NCI-H2227 (cell line): Measurements from ENCODE around the gene ZNF236.
"Not testable (repeated sequence)": the region's sequence is repeated elsewhere in the genome, so short reads cannot be mapped to it uniquely, and the experiment has no call there.

Experiments
- DNase-seq: peaks from one replicate; lab custom pipeline; 2025; ENCODE audit not compliant: unreplicated experiment; lab: John Stamatoyannopoulos, UW

ZNF236 gene

DNA sequence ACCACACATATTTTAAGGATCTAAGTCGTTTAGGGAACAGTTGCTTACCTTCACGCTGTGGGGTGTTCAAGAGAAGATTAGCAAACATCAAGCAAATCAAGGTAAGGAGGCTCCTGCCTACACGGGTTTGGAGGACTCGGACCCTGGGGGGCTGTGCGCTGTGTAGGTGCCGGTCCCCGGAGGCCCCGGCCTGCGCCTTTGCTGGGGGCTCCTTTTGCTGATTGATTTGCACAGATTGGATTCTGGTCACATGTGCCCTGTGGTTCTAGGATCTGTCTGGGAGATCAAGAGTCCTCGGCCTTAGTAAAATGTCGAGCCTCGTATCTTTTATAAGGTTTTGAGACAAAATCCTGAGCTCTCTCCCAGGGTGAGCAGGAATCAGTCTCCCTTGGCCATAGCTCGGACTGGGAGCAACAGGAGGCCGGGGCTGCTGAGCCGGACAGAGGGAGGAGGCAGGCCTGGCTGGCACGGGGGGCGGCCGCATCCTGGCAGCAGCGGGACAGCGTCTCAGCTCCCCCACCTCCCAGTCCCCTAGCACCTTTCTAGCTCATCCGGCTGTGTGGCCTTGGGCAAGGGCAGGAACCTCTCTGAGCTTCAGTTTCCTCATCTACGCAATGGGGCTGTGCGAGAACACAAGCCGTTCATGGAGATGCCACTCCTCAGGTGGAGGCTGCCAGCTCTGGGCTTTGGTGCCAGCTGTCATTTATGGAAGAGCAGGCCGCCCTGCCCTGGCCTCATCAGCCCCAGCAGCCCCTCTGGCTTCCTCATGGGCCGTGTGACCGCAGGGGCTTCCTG lies 163.0 kb downstream of the ZNF236 start:
- no peak for DNase-seq

GRCh38 chr18:76985951-76986236 lies 163.5 kb downstream of the ZNF236 start:
- DNase-seq, result no peak

- no peak for DNase-seq
Measured at GRCh38 chr18:76986406-76986805, 164.0 kb downstream of the ZNF236 start.

DNA sequence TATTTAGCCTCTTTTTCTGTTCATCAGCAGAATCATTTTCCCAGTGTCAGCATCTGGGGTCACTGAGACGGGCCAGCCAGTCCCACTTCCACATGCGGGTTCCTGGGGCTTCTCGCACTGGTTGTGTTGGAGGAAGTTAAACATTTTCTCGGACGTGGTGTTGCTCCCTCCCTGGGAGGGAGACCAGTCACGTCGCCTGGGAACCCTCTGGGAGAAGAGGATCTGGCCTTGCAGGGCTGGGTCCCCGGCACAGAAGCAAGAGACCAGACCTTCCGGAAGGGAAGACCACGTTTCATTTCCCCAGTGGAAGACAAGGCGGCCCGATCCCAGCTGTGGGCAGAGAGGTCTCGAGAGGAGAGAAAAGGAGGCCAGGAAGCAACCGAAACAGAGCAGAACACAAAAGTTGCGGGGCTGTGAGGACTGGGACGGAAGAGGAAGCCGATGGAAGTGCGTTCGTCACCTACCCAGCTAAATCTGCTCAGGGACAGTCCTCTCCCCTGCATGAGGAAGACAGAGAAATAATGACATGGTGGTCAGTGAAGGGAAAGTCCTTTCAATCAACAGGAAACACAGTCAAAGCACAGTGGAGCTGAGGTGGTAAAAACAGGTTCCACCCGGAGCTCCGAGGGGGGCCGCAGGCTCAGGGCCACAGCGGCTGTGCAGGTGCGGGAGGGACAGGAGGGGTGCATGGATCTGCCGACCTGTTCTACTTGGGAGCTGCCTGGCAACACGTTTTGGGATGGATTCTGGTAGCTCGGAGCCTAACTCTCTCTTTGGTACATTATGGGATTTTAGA lies 165.9 kb downstream of the ZNF236 start:
- DNase-seq, result no peak

- no peak for DNase-seq
Measured at GRCh38 chr18:76988827-76989646, 166.7 kb downstream of the ZNF236 start.

- no peak for DNase-seq
Measured at GRCh38 chr18:76989647-76990190, 167.4 kb downstream of the ZNF236 start.

- not testable (repeated sequence) for DNase-seq
Measured at GRCh38 chr18:76990343-76991020, 168.1 kb downstream of the ZNF236 start.

- DNase-seq, result no peak
Measured at GRCh38 chr18:76991021-76991688, 168.8 kb downstream of the ZNF236 start.

DNA sequence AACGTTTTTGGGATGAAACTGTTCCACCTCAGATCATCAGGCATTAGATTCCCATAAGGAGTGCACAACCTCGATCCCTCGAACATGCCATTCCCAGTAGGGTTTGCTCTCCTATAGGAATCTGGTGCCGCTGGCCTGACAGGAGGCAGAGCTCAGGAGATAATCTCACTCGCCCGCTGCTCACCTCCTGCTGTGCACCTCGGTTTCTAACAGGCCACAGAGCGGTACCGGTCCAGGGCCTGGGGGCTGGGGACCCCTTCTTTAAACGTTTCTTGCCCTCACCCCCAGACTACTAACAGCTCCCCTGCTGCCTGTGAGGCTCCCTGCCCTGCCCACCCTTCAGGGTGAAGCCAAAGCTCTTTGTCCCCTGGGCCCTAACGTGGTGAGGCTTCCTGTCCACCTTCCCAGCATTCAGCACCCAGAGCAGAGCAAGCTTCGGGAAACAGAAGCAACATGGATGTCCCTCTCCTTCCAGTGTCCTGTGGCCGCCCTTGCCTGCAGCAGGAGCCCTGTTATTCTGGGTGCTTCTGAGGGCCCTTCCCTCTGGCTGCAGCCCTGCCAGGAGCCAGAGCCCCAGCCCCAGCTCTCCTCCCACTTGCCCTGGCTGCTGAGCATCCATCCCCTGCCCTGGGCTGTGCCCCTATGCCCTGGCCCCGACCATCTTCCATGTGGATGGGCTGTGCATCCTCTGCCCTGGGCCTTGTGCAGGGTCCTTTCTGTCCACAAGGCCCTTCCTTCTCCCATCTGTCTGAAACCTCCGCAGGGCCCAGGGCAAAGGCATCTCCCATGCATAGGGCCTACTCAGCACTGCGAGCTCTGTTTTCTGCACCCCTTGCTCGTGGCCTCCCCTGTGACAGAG lies 170.1 kb downstream of the ZNF236 start:
- no peak for DNase-seq

- DNase-seq, result no peak
Measured at GRCh38 chr18:76993085-76993382, 170.7 kb downstream of the ZNF236 start.

DNA sequence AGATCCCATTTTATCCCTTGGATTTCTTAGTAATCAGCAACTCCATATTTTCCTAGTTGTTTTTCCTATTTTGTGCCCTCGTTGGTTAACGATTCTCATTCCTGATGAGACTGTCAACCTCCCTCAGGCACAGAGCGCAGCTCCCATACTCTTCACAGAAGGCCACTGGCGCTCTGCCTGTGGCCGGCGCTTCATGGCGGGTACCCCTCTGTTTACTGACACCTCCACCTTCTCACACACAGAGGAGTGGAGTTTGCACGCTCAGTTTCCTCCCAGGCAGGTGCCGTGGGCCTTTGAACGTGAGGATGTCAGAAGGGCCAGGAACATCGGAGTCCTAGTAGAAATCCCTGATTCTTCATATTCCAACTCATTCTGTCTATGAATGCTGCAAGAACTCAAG lies 171.2 kb downstream of the ZNF236 start:
- DNase-seq, result no peak

DNA sequence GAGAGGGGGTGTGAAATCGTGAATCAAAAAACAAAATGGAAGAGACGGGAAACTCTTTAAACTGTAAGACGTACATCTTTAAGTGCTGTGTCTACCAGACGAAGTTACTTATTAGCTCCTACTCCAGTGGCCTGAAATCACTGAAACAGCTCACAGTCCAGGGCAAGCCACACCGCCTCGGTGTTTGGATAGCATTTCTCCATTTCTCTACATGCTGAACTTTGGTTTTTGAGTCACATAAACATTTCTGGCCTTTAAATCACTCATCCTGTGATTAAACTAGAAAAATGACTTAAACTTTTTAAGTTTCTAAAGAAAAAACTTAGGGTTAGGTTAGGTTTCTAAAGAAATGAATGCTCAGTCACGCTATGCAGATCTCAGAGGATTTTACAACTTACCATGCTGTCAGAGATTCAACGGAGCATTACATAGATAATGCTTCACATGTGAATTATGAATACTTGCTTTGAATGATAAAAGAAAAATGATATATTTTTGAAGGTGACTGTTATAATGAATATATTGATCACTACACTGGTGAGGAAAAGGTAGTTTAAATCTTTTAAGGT lies 171.8 kb downstream of the ZNF236 start:
- no peak for DNase-seq

DNA sequence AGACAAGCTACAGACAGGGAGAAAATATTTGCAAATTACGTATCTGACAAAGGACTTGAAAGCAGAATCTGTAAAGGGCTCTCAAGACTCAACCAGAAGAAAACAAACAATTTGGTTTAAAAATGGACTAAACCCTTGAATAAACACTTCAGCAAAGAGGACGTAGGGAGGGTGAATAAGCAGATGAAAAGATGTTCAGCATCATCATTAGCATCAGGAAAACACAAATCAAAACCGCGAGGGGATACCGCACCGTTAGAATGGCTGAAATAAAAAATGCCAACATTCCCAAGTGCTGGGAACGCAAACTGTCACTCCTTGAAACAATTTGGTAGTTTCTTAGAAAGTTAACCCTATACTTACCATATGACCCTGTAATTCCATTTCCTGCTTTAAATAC lies 173.5 kb downstream of the ZNF236 start:
- no peak for DNase-seq

DNA sequence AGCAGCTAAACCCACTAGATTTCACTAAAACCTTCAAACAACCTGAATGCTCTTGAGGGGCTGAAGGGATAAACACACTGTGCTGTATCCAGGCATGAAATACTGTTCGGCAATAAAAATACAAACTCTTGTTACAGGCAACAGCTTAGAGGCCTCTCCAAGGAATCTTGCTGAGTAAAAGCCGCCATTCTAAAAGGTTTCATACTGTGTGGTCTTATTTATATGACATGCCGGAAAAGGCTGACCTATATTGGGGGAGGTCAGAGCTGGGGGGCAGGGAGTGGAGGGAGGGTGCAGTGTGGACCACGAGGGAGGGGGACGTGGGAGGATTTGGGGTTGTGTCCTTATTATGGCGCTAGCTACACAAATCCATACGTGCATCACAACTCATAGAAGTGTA lies 174.1 kb downstream of the ZNF236 start:
- DNase-seq, result no peak

GRCh38 chr18:76997951-76998808 lies 175.8 kb downstream of the ZNF236 start:
- no peak for DNase-seq

DNA sequence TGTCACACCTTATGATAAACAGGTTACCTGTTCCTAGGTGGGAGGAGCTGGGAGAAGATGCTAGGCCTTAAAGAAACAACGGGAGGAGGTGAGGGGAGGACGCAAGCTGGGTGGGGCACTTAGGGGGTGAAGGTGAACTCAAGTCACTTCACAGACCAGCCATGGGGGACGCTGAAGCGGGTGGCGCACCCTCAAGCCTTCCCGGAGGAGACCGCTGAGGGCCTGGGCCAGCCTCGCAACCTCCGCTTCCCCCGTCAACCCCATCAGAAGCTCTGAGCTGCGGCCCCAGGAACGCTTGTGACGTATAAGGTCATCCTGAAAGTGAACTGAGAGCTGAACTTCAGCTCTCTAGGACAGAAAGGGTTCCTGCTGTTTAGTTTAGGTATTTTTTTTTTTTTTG lies 176.7 kb downstream of the ZNF236 start:
- no peak for DNase-seq

DNA sequence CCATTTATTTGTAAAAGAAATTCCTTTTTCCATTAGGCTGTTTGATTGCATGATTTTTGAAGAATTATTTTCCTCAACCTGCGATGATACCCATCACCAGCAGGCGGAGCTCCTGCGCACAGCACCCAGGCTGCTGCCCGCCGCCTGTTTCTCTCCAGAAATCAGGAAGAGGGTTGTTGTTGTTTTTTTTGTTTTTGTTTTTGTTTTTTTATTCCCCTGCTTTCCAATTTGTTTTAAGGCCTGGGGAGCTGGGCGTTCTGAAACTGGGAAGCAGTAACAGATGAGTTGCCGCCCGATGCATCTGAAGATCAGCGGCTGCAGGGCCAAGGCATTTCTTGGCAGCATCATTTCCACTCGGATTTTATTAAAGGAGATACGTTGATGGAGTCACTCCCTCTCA lies 178.2 kb downstream of the ZNF236 start:
- DNase-seq, result peak; percentile 40

GRCh38 chr18:77001041-77001440 lies 178.7 kb downstream of the ZNF236 start:
- no peak for DNase-seq
